Measurements from ENCODE around the gene LCOR. TPM values are rescaled to one million over a fixed set of nuclear protein-coding genes. Genes with fewer than 3 reads are reported as not detected.

The LCOR gene
- total RNA-seq, 1 experiment from 2014 or later = 23.9 TPM

DNA sequence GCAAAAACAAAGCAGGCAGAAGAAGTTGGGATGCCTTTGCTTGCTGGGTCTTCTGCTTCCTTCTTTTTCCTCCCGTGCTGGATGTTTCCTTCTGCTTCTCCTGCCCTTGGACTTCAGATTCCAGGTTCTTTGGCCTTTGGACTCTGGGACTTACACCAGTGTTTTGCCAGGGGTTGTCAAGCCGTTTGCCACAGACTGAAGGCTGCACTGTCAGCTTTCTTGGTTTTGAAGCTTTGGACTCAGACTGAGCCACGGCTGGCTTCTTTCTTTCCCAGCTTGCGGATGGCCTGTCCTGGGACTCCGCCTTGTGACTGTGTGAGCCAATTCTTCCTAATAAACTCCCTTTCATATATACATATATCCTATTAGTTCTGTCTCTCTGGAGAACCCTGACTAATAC lies 11.3 kb upstream of the LCOR start:
- POLR2A ChIA-PET = no interaction called here
- H3K27ac Mint-ChIP-seq = no peak overlapping the region
- no peaks in the 10 kb centered on the region for H3K4me1 Mint-ChIP-seq

DNA sequence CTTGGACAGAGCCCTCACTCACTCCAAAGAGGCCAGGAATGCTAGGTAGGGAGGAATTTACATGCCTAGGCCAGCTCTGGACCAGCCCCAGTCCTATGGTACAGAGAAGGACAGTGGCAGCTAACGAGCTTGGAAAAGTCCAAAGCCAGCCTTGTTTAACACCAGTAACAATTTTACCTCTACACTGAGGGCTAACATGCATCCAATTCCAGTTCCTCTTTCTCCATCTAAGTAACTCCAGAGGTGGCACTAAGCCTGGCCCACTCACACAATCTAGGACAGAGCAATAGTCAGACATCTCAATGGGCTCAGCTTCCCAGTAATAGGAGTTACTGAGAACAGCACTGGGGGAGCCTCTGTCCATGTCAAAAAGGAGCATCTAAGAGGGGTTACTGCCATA lies 5.7 kb upstream of the LCOR start:
- TF ChIP-seq, protein P1, sequence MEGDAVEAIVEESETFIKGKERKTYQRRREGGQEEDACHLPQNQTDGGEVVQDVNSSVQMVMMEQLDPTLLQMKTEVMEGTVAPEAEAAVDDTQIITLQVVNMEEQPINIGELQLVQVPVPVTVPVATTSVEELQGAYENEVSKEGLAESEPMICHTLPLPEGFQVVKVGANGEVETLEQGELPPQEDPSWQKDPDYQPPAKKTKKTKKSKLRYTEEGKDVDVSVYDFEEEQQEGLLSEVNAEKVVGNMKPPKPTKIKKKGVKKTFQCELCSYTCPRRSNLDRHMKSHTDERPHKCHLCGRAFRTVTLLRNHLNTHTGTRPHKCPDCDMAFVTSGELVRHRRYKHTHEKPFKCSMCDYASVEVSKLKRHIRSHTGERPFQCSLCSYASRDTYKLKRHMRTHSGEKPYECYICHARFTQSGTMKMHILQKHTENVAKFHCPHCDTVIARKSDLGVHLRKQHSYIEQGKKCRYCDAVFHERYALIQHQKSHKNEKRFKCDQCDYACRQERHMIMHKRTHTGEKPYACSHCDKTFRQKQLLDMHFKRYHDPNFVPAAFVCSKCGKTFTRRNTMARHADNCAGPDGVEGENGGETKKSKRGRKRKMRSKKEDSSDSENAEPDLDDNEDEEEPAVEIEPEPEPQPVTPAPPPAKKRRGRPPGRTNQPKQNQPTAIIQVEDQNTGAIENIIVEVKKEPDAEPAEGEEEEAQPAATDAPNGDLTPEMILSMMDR (IDR thresholded peaks at IDR 0.05) = no peak
- Mint-ChIP-seq H3K27ac (no peak overlapping the region), H3K9me3 (no peaks in the 10 kb centered on the region), H3K4me3 (no peak overlapping the region), H3K27me3 (ENCODE audit: low read depth) (peaks cover 15% of the 10 kb centered on the region), H3K36me3 (no peaks in the 10 kb centered on the region), H3K4me1 (peaks cover 12% of the 10 kb centered on the region)
- POLR2A ChIA-PET = no interaction called here
- no peak for DNase-seq (ENCODE audit: low spot score)
- CTCF ChIA-PET = interaction anchor here (0.7 to 2.0 kb wide), 2 partner anchors 183 to 186 kb away, joined by 3 to 7 read pairs; no protein-coding TSS in a partner anchor
- ATAC-seq = no peak

More for the DNA sequence above, 11.3 kb upstream of the LCOR start:
- H3K27me3 Mint-ChIP-seq (ENCODE audit: low read depth) = peaks cover 2% of the 10 kb centered on the region; the same call in 1 of the 2 replicates
- TF ChIP-seq ZNF138 (CRISPR knock-in tag; conservative IDR thresholded peaks at IDR 0.05) = no peak
- TF ChIP-seq, protein P2, sequence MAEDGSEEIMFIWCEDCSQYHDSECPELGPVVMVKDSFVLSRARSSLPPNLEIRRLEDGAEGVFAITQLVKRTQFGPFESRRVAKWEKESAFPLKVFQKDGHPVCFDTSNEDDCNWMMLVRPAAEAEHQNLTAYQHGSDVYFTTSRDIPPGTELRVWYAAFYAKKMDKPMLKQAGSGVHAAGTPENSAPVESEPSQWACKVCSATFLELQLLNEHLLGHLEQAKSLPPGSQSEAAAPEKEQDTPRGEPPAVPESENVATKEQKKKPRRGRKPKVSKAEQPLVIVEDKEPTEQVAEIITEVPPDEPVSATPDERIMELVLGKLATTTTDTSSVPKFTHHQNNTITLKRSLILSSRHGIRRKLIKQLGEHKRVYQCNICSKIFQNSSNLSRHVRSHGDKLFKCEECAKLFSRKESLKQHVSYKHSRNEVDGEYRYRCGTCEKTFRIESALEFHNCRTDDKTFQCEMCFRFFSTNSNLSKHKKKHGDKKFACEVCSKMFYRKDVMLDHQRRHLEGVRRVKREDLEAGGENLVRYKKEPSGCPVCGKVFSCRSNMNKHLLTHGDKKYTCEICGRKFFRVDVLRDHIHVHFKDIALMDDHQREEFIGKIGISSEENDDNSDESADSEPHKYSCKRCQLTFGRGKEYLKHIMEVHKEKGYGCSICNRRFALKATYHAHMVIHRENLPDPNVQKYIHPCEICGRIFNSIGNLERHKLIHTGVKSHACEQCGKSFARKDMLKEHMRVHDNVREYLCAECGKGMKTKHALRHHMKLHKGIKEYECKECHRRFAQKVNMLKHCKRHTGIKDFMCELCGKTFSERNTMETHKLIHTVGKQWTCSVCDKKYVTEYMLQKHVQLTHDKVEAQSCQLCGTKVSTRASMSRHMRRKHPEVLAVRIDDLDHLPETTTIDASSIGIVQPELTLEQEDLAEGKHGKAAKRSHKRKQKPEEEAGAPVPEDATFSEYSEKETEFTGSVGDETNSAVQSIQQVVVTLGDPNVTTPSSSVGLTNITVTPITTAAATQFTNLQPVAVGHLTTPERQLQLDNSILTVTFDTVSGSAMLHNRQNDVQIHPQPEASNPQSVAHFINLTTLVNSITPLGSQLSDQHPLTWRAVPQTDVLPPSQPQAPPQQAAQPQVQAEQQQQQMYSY (CRISPR knock-in tag; IDR thresholded peaks at IDR 0.05) = no peak
- TF ChIP-seq, protein P3, sequence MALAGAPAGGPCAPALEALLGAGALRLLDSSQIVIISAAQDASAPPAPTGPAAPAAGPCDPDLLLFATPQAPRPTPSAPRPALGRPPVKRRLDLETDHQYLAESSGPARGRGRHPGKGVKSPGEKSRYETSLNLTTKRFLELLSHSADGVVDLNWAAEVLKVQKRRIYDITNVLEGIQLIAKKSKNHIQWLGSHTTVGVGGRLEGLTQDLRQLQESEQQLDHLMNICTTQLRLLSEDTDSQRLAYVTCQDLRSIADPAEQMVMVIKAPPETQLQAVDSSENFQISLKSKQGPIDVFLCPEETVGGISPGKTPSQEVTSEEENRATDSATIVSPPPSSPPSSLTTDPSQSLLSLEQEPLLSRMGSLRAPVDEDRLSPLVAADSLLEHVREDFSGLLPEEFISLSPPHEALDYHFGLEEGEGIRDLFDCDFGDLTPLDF (CRISPR knock-in tag; IDR thresholded peaks at IDR 0.05) = no peak
- TF ChIP-seq, protein P4, sequence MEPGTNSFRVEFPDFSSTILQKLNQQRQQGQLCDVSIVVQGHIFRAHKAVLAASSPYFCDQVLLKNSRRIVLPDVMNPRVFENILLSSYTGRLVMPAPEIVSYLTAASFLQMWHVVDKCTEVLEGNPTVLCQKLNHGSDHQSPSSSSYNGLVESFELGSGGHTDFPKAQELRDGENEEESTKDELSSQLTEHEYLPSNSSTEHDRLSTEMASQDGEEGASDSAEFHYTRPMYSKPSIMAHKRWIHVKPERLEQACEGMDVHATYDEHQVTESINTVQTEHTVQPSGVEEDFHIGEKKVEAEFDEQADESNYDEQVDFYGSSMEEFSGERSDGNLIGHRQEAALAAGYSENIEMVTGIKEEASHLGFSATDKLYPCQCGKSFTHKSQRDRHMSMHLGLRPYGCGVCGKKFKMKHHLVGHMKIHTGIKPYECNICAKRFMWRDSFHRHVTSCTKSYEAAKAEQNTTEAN (CRISPR knock-in tag; IDR thresholded peaks at IDR 0.05) = no peak
- no peak for TF ChIP-seq SMAD4 (CRISPR knock-in tag; IDR thresholded peaks at IDR 0.05)
- no peak for TF ChIP-seq ETV6 (CRISPR knock-in tag; IDR thresholded peaks at IDR 0.05)
- no peak for TF ChIP-seq TP53 (CRISPR knock-in tag; IDR thresholded peaks at IDR 0.05)
- no peak for TF ChIP-seq NR3C1 (CRISPR knock-in tag; conservative IDR thresholded peaks at IDR 0.05; ENCODE audit: low read depth)
- TF ChIP-seq, protein P5, sequence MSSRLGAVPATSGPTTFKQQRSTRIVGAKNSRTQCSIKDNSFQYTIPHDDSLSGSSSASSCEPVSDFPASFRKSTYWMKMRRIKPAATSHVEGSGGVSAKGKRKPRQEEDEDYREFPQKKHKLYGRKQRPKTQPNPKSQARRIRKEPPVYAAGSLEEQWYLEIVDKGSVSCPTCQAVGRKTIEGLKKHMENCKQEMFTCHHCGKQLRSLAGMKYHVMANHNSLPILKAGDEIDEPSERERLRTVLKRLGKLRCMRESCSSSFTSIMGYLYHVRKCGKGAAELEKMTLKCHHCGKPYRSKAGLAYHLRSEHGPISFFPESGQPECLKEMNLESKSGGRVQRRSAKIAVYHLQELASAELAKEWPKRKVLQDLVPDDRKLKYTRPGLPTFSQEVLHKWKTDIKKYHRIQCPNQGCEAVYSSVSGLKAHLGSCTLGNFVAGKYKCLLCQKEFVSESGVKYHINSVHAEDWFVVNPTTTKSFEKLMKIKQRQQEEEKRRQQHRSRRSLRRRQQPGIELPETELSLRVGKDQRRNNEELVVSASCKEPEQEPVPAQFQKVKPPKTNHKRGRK (CRISPR knock-in tag; IDR thresholded peaks at IDR 0.05; ENCODE audit: borderline replicate concordance) = no peak
- TF ChIP-seq FOXK1 (CRISPR knock-in tag; IDR thresholded peaks at IDR 0.05) = no peak
- TF ChIP-seq MYBL2 (CRISPR knock-in tag; IDR thresholded peaks at IDR 0.05) = no peak
- TF ChIP-seq RORB (CRISPR knock-in tag; IDR thresholded peaks at IDR 0.05) = no peak
- H3K9me3 Mint-ChIP-seq = no peaks in the 10 kb centered on the region
- H3K4me3 Mint-ChIP-seq = no peak overlapping the region
- no peaks in the 10 kb centered on the region for H3K36me3 Mint-ChIP-seq
- no peak for ATAC-seq
- no peak for DNase-seq (ENCODE audit: low spot score)
- CTCF ChIA-PET = interaction anchor here (1.3 kb wide), 1 partner anchor 178 kb away, joined by 5 read pairs; no protein-coding TSS in a partner anchor
